CD8-positive, alpha-beta memory T cell (primary cell): Measurements from ENCODE around the gene GDAP1L1. TPM values are rescaled to one million over a fixed set of nuclear protein-coding genes. Genes with fewer than 3 reads are reported as not detected.
"Not testable (repeated sequence)": the region's sequence is repeated elsewhere in the genome, so short reads cannot be mapped to it uniquely, and the experiment has no call there.

Source experiments
- CTCF ChIA-PET: fragments of 350-600 bp; sonication (Branson Sonifier 250); formaldehyde crosslinking; loops from one replicate; lab custom pipeline; 2021; ENCODE audit warnings: antibody characterized with exemption; lab: Charles Lee
- POLR2A ChIA-PET: fragments of 350-600 bp; sonication (Branson Sonifier 250); formaldehyde crosslinking; loops from one replicate; lab custom pipeline; 2021; ENCODE audit warnings: antibody characterized with exemption; lab: Charles Lee
- DNase-seq, 5 donors: peaks; one replicate each; pipeline versions ENCODE4 v3.0.0 to v3.0.0-alpha.2; 2020 to 2022; ENCODE audit warnings: mixed read lengths in 1 of 5
- H3K27ac ChIP-seq: one replicate; pipeline ENCODE4 v1.7.0; 2013; ENCODE audit warnings: low read depth, mild to moderate bottlenecking, low read length, moderate library complexity
- H3K27me3 ChIP-seq: 2 replicates; pipeline ENCODE4 v1.7.0; 2013; ENCODE audit warnings: low read length, mild to moderate bottlenecking; ENCODE audit not compliant: insufficient read depth, poor library complexity, severe bottlenecking
- H3K36me3 ChIP-seq: 2 replicates; pipeline ENCODE4 v1.7.0; 2013; ENCODE audit warnings: mild to moderate bottlenecking, low read length, moderate library complexity; ENCODE audit not compliant: insufficient read depth
- H3K4me1 ChIP-seq: 2 replicates; pipeline ENCODE4 v1.7.0; 2013; ENCODE audit warnings: mild to moderate bottlenecking, low read length, moderate library complexity; ENCODE audit not compliant: insufficient read depth
- H3K4me3 ChIP-seq: 2 replicates; pipeline ENCODE4 v1.7.0; 2013; ENCODE audit warnings: mild to moderate bottlenecking, low read length
- H3K9me3 ChIP-seq: 2 replicates; pipeline ENCODE4 v1.7.0; 2013; ENCODE audit warnings: mild to moderate bottlenecking, low read length
- H3K27ac Mint-ChIP-seq, 8 donors: one replicate each; pipeline ENCODE4 v1.8.0; 2020 to 2021; ENCODE audit warnings: mixed read lengths in 8 of 8, mild to moderate bottlenecking in 6 of 8, inconsistent platforms in 3 of 8, moderate library complexity in 3 of 8
- H3K27me3 Mint-ChIP-seq, 2 donors: one replicate each; pipeline ENCODE4 v1.8.0; 2020 to 2021; ENCODE audit warnings: mixed read lengths in 2 of 2, mild to moderate bottlenecking in 1 of 2, moderate library complexity in 1 of 2
- H3K36me3 Mint-ChIP-seq, 3 donors: one replicate each; pipeline ENCODE4 v1.8.0; 2020 to 2021; ENCODE audit warnings: mixed read lengths in 3 of 3, inconsistent platforms in 1 of 3, mild to moderate bottlenecking in 1 of 3
- H3K4me1 Mint-ChIP-seq, 3 donors: one replicate each; pipeline ENCODE4 v1.8.0; 2020 to 2021; ENCODE audit warnings: mixed read lengths in 3 of 3, inconsistent platforms in 1 of 3, mild to moderate bottlenecking in 1 of 3
- H3K4me3 Mint-ChIP-seq, 7 donors: one replicate each; pipeline ENCODE4 v1.8.0; 2020 to 2021; ENCODE audit warnings: mixed read lengths in 7 of 7, mild to moderate bottlenecking in 6 of 7, moderate library complexity in 4 of 7, inconsistent platforms in 2 of 7
- H3K9me3 Mint-ChIP-seq, 5 donors: one replicate each; pipeline ENCODE4 v1.8.0; 2020 to 2022; ENCODE audit warnings: mixed read lengths in 5 of 5, mild to moderate bottlenecking in 3 of 5, moderate library complexity in 2 of 5, inconsistent platforms in 1 of 5
- polyA plus RNA-seq: library from polyadenylated mRNA; unstranded; fragments of 300-500 nt; fragmentation: Illumina TruSeq; gene quantifications from one replicate; pipeline ENCODE4 v1.2.3, GENCODE V29; 2021
- total RNA-seq, 2 experiments: library from RNA; stranded (reverse); gene quantifications; one replicate each; pipeline ENCODE4 v1.2.3, GENCODE V29; 2021

The GDAP1L1 gene
- total and polyA plus RNA-seq, 3 experiments from 2014 or later: not detected

GRCh38 chr20:44231193-44231592 lies 15.9 kb upstream of the GDAP1L1 start:
- no peaks in the 10 kb centered on the region for H3K27me3 ChIP-seq
- H3K27ac ChIP-seq: no peak overlapping the region
- no peak overlapping the region for H3K4me3 ChIP-seq
- no peaks in the 10 kb centered on the region for H3K36me3 ChIP-seq
- H3K4me1 ChIP-seq: no peaks in the 10 kb centered on the region
- no peaks in the 10 kb centered on the region for H3K4me1 Mint-ChIP-seq
- ChIA-PET CTCF (interaction anchor here (1.1 to 1.8 kb wide), 2 partner anchors 14 to 81 kb away, joined by 3 to 4 read pairs; no protein-coding TSS in a partner anchor), POLR2A (no interaction called here)
- no peaks in the 10 kb centered on the region for H3K36me3 Mint-ChIP-seq
- H3K27ac Mint-ChIP-seq: peak overlapping the region in 1 of 8 donors; percentile 5
- no peak for DNase-seq
- no peaks in the 10 kb centered on the region for H3K9me3 ChIP-seq
- H3K9me3 Mint-ChIP-seq: no peaks in the 10 kb centered on the region
- H3K27me3 Mint-ChIP-seq: no peaks in the 10 kb centered on the region
- no peak overlapping the region for H3K4me3 Mint-ChIP-seq

GRCh38 chr20:44231713-44232468 lies 15.2 kb upstream of the GDAP1L1 start:
- Histone ChIP-seq H3K27ac (no peak overlapping the region), H3K27me3 (no peaks in the 10 kb centered on the region), H3K4me3 (no peak overlapping the region), H3K9me3 (no peaks in the 10 kb centered on the region), H3K4me1 (no peaks in the 10 kb centered on the region), H3K36me3 (no peaks in the 10 kb centered on the region)
- Mint-ChIP-seq H3K36me3 (no peaks in the 10 kb centered on the region), H3K4me3 (no peak overlapping the region), H3K9me3 (no peaks in the 10 kb centered on the region), H3K27ac (peak overlapping the region in 1 of 8 donors; percentile 5), H3K27me3 (no peaks in the 10 kb centered on the region), H3K4me1 (no peaks in the 10 kb centered on the region)
- ChIA-PET CTCF (interaction anchor here (1.1 to 1.8 kb wide), 2 partner anchors 15 to 80 kb away, joined by 3 to 4 read pairs; no protein-coding TSS in a partner anchor), POLR2A (no interaction called here)
- no peak for DNase-seq

- H3K4me1 Mint-ChIP-seq, H3K27ac Mint-ChIP-seq, H3K9me3 ChIP-seq, POLR2A ChIA-PET, H3K27ac ChIP-seq, H3K36me3 ChIP-seq, DNase-seq, H3K36me3 Mint-ChIP-seq, H3K27me3 ChIP-seq, H3K4me1 ChIP-seq, H3K27me3 Mint-ChIP-seq, H3K4me3 Mint-ChIP-seq, H3K9me3 Mint-ChIP-seq, H3K4me3 ChIP-seq: not testable (repeated sequence)
- CTCF ChIA-PET: interaction anchor here (1.8 kb wide), 1 partner anchor 15 kb away, joined by 4 read pairs; no protein-coding TSS in a partner anchor
These were observed 14.6 kb upstream of the GDAP1L1 start for GRCh38 chr20:44232469-44232856.

GRCh38 chr20:44233436-44234016 lies 13.6 kb upstream of the GDAP1L1 start:
- Mint-ChIP-seq H3K4me1 (no peaks in the 10 kb centered on the region), H3K4me3 (no peak overlapping the region), H3K27ac (peak overlapping the region in 2 of 8 donors; percentile 21 to 76), H3K9me3 (no peaks in the 10 kb centered on the region), H3K36me3 (no peaks in the 10 kb centered on the region), H3K27me3 (no peaks in the 10 kb centered on the region)
- Histone ChIP-seq H3K9me3 (no peaks in the 10 kb centered on the region), H3K27ac (no peak overlapping the region), H3K36me3 (no peaks in the 10 kb centered on the region), H3K4me1 (no peaks in the 10 kb centered on the region), H3K4me3 (no peak overlapping the region), H3K27me3 (no peaks in the 10 kb centered on the region)
- no peak for DNase-seq
- CTCF ChIA-PET: interaction anchor here (1.2 kb wide), 1 partner anchor 78 kb away, joined by 4 read pairs; no protein-coding TSS in a partner anchor
- POLR2A ChIA-PET: no interaction called here

GRCh38 chr20:44234566-44235317 lies 12.4 kb upstream of the GDAP1L1 start:
- H3K27me3 ChIP-seq: no peaks in the 10 kb centered on the region
- no peak overlapping the region for H3K27ac ChIP-seq
- H3K9me3 ChIP-seq: no peaks in the 10 kb centered on the region
- no peaks in the 10 kb centered on the region for H3K9me3 Mint-ChIP-seq
- no peaks in the 10 kb centered on the region for H3K4me1 ChIP-seq
- DNase-seq: no peak
- H3K36me3 ChIP-seq: no peaks in the 10 kb centered on the region
- POLR2A ChIA-PET: no interaction called here
- H3K4me3 ChIP-seq: no peak overlapping the region
- H3K27me3 Mint-ChIP-seq: no peaks in the 10 kb centered on the region
- H3K27ac Mint-ChIP-seq: peak overlapping the region in 1 of 8 donors; percentile 3
- H3K36me3 Mint-ChIP-seq: peaks cover 0 to 4% (median 0%) of the 10 kb centered on the region in 3 donors
- H3K4me3 Mint-ChIP-seq: no peak overlapping the region
- CTCF ChIA-PET: no interaction called here
- no peaks in the 10 kb centered on the region for H3K4me1 Mint-ChIP-seq

- H3K27ac Mint-ChIP-seq: no peak overlapping the region
- Histone ChIP-seq H3K4me3 (no peak overlapping the region), H3K27me3 (no peaks in the 10 kb centered on the region), H3K4me1 (no peaks in the 10 kb centered on the region), H3K27ac (no peak overlapping the region), H3K9me3 (no peaks in the 10 kb centered on the region), H3K36me3 (no peaks in the 10 kb centered on the region)
- ChIA-PET POLR2A (no interaction called here), CTCF (interaction anchor here (1.6 kb wide), 1 partner anchor 76 kb away, joined by 4 read pairs; the partner anchor contains the start of gene FITM2)
- DNase-seq: no peak
- no peaks in the 10 kb centered on the region for H3K27me3 Mint-ChIP-seq
- no peaks in the 10 kb centered on the region for H3K4me1 Mint-ChIP-seq
- H3K9me3 Mint-ChIP-seq: no peaks in the 10 kb centered on the region
- peaks cover 0 to 4% (median 0%) of the 10 kb centered on the region in 3 donors for H3K36me3 Mint-ChIP-seq
- H3K4me3 Mint-ChIP-seq: no peak overlapping the region
These were observed 11.4 kb upstream of the GDAP1L1 start for GRCh38 chr20:44235702-44236101.

- H3K9me3 ChIP-seq, H3K27ac ChIP-seq, H3K4me1 ChIP-seq, H3K27ac Mint-ChIP-seq, H3K36me3 ChIP-seq, H3K4me3 ChIP-seq, H3K36me3 Mint-ChIP-seq, DNase-seq, POLR2A ChIA-PET, H3K9me3 Mint-ChIP-seq, H3K4me3 Mint-ChIP-seq, H3K27me3 ChIP-seq, H3K27me3 Mint-ChIP-seq, H3K4me1 Mint-ChIP-seq: not testable (repeated sequence)
- CTCF ChIA-PET: interaction anchor here (1.2 to 1.6 kb wide), 2 partner anchors 13 to 74 kb away, joined by 3 to 4 read pairs; partner anchors contain the start of gene FITM2
These were observed 10.3 kb upstream of the GDAP1L1 start for GRCh38 chr20:44236840-44237239.

GRCh38 chr20:44241796-44242195 lies 5.3 kb upstream of the GDAP1L1 start:
- peaks cover 3 to 21% of the 10 kb centered on the region in 2 donors for H3K27me3 Mint-ChIP-seq
- Histone ChIP-seq H3K9me3 (no peaks in the 10 kb centered on the region), H3K27ac (no peak overlapping the region), H3K4me3 (no peak overlapping the region), H3K4me1 (no peaks in the 10 kb centered on the region), H3K27me3 (no peaks in the 10 kb centered on the region), H3K36me3 (no peaks in the 10 kb centered on the region)
- ChIA-PET CTCF (no interaction called here), POLR2A (no interaction called here)
- peaks cover 2 to 3% (median 2%) of the 10 kb centered on the region in 3 donors for H3K4me1 Mint-ChIP-seq
- H3K36me3 Mint-ChIP-seq: peaks cover 0 to 4% (median 0%) of the 10 kb centered on the region in 3 donors
- peak overlapping the region in 1 of 8 donors; percentile 46 for H3K27ac Mint-ChIP-seq
- DNase-seq: no peak
- H3K4me3 Mint-ChIP-seq: no peak overlapping the region
- H3K9me3 Mint-ChIP-seq: peaks cover 0 to under 1% (median 0%) of the 10 kb centered on the region in 5 donors
